Measurements from ENCODE around the gene PTPN14.
"Not testable (repeated sequence)": the region's sequence is repeated elsewhere in the genome, so short reads cannot be mapped to it uniquely, and the experiment has no call there.

The PTPN14 gene

GRCh38 chr1:214397497-214397896 is 153.9 kb downstream of the PTPN14 start:
- Histone ChIP-seq H3K36me3 (replicated peaks) (peaks cover 5% of the 10 kb centered on the region), H3K4me1 (no peaks in the 10 kb centered on the region), H3K27me3 (ENCODE audit: low read depth) (no peaks in the 10 kb centered on the region), H3K9me3 (no peaks in the 10 kb centered on the region), H3K4me3 (no peak overlapping the region)
- no peak for DNase-seq (ENCODE audit: low spot score in 2 of 2)
- in situ Hi-C loops (cut with MboI; ENCODE audit: low sequenced_read_pairs) = no loop called here

GRCh38 chr1:214396330-214396729 is 155.1 kb downstream of the PTPN14 start:
- H3K4me3 ChIP-seq = no peak overlapping the region
- in situ Hi-C loops (cut with MboI; ENCODE audit: low sequenced_read_pairs) = no loop called here
- peaks cover 5% of the 10 kb centered on the region for H3K36me3 ChIP-seq (replicated peaks)
- DNase-seq (ENCODE audit: low spot score in 2 of 2) = no peak
- no peaks in the 10 kb centered on the region for H3K9me3 ChIP-seq
- no peaks in the 10 kb centered on the region for H3K27me3 ChIP-seq (ENCODE audit: low read depth)
- H3K4me1 ChIP-seq = no peaks in the 10 kb centered on the region

GRCh38 chr1:214394569-214394968 is 156.8 kb downstream of the PTPN14 start:
- in situ Hi-C loops (cut with MboI; ENCODE audit: low sequenced_read_pairs); H3K4me3 ChIP-seq; H3K4me1 ChIP-seq; H3K36me3 ChIP-seq (replicated peaks); H3K9me3 ChIP-seq; DNase-seq (ENCODE audit: low spot score in 2 of 2); H3K27me3 ChIP-seq (ENCODE audit: low read depth): not testable (repeated sequence)

- in situ Hi-C loops (cut with MboI; ENCODE audit: low sequenced_read_pairs) = no loop called here
- Histone ChIP-seq H3K9me3 (no peaks in the 10 kb centered on the region), H3K36me3 (replicated peaks) (peaks cover 5% of the 10 kb centered on the region), H3K4me1 (no peaks in the 10 kb centered on the region), H3K4me3 (no peak overlapping the region), H3K27me3 (ENCODE audit: low read depth) (no peaks in the 10 kb centered on the region)
- DNase-seq (ENCODE audit: low spot score in 2 of 2) = no peak
Observed at GRCh38 chr1:214393086-214393485, 158.3 kb downstream of the PTPN14 start.

- no peak overlapping the region for H3K4me3 ChIP-seq
- H3K4me1 ChIP-seq = no peaks in the 10 kb centered on the region
- peaks cover 5% of the 10 kb centered on the region for H3K36me3 ChIP-seq (replicated peaks)
- DNase-seq (ENCODE audit: low spot score in 2 of 2) = no peak
- no peaks in the 10 kb centered on the region for H3K9me3 ChIP-seq
- in situ Hi-C loops (cut with MboI; ENCODE audit: low sequenced_read_pairs) = no loop called here
- no peaks in the 10 kb centered on the region for H3K27me3 ChIP-seq (ENCODE audit: low read depth)
Observed at GRCh38 chr1:214391873-214392645, 159.3 kb downstream of the PTPN14 start.

GRCh38 chr1:214389734-214390133 is 161.7 kb downstream of the PTPN14 start:
- Histone ChIP-seq H3K4me1 (no peaks in the 10 kb centered on the region), H3K4me3 (no peak overlapping the region), H3K36me3 (replicated peaks) (peaks cover 3% of the 10 kb centered on the region), H3K9me3 (no peaks in the 10 kb centered on the region), H3K27me3 (ENCODE audit: low read depth) (no peaks in the 10 kb centered on the region)
- DNase-seq (ENCODE audit: low spot score in 2 of 2) = no peak
- in situ Hi-C loops (cut with MboI; ENCODE audit: low sequenced_read_pairs) = no loop called here

- no peak overlapping the region for H3K4me3 ChIP-seq
- no peaks in the 10 kb centered on the region for H3K27me3 ChIP-seq (ENCODE audit: low read depth)
- no peak for DNase-seq (ENCODE audit: low spot score in 2 of 2)
- peaks cover 7% of the 10 kb centered on the region; the same call in 1 of the 2 replicates for H3K36me3 ChIP-seq (replicated peaks)
- no peaks in the 10 kb centered on the region for H3K4me1 ChIP-seq
- no peaks in the 10 kb centered on the region for H3K9me3 ChIP-seq
- in situ Hi-C loops (cut with MboI; ENCODE audit: low sequenced_read_pairs) = no loop called here
Observed at GRCh38 chr1:214386747-214387146, 164.7 kb downstream of the PTPN14 start.

GRCh38 chr1:214386333-214386732 is 165.1 kb downstream of the PTPN14 start:
- Histone ChIP-seq H3K4me1 (no peaks in the 10 kb centered on the region), H3K36me3 (replicated peaks) (peaks cover 7% of the 10 kb centered on the region; the same call in 1 of the 2 replicates), H3K9me3 (no peaks in the 10 kb centered on the region), H3K4me3 (no peak overlapping the region), H3K27me3 (ENCODE audit: low read depth) (no peaks in the 10 kb centered on the region)
- DNase-seq (ENCODE audit: low spot score in 2 of 2) = no peak
- in situ Hi-C loops (cut with MboI; ENCODE audit: low sequenced_read_pairs) = no loop called here

GRCh38 chr1:214385428-214385827 is 166.0 kb downstream of the PTPN14 start:
- Histone ChIP-seq H3K9me3 (no peaks in the 10 kb centered on the region), H3K4me3 (no peak overlapping the region), H3K36me3 (replicated peaks) (peaks cover 7% of the 10 kb centered on the region; the same call in 1 of the 2 replicates), H3K4me1 (no peaks in the 10 kb centered on the region), H3K27me3 (ENCODE audit: low read depth) (no peaks in the 10 kb centered on the region)
- DNase-seq (ENCODE audit: low spot score in 2 of 2) = no peak
- in situ Hi-C loops (cut with MboI; ENCODE audit: low sequenced_read_pairs) = no loop called here

- peaks cover 7% of the 10 kb centered on the region; the same call in 1 of the 2 replicates for H3K36me3 ChIP-seq (replicated peaks)
Observed at GRCh38 chr1:214384373-214385079, 166.9 kb downstream of the PTPN14 start.

GRCh38 chr1:214383381-214384372 is 167.7 kb downstream of the PTPN14 start:
- Histone ChIP-seq H3K4me1 (peaks cover 3% of the 10 kb centered on the region; the same call in 1 of the 2 replicates), H3K27me3 (ENCODE audit: low read depth) (no peaks in the 10 kb centered on the region), H3K36me3 (replicated peaks) (peaks cover 7% of the 10 kb centered on the region; the same call in 1 of the 2 replicates), H3K4me3 (no peak overlapping the region), H3K9me3 (no peaks in the 10 kb centered on the region)
- in situ Hi-C loops (cut with MboI; ENCODE audit: low sequenced_read_pairs) = no loop called here
- no peak for DNase-seq (ENCODE audit: low spot score in 2 of 2)

More at GRCh38 chr1:214384373-214385079, 166.9 kb downstream of the PTPN14 start:
- Histone ChIP-seq H3K4me3 (no peak overlapping the region), H3K27me3 (ENCODE audit: low read depth) (no peaks in the 10 kb centered on the region), H3K9me3 (no peaks in the 10 kb centered on the region), H3K4me1 (no peaks in the 10 kb centered on the region)
- no peak for DNase-seq (ENCODE audit: low spot score in 2 of 2)
- in situ Hi-C loops (cut with MboI; ENCODE audit: low sequenced_read_pairs) = no loop called here

GRCh38 chr1:214380986-214381695 is 170.3 kb downstream of the PTPN14 start:
- in situ Hi-C loops (cut with MboI; ENCODE audit: low sequenced_read_pairs) = no loop called here
- Histone ChIP-seq H3K9me3 (no peaks in the 10 kb centered on the region), H3K4me1 (peaks cover 14% of the 10 kb centered on the region), H3K36me3 (replicated peaks) (peaks cover 7% of the 10 kb centered on the region), H3K4me3 (no peak overlapping the region), H3K27me3 (ENCODE audit: low read depth) (no peaks in the 10 kb centered on the region)
- DNase-seq (ENCODE audit: low spot score in 2 of 2) = no peak

GRCh38 chr1:214380396-214380795 is 171.0 kb downstream of the PTPN14 start:
- Histone ChIP-seq H3K4me1 (peaks cover 14% of the 10 kb centered on the region), H3K36me3 (replicated peaks) (peaks cover 4% of the 10 kb centered on the region), H3K27me3 (ENCODE audit: low read depth) (no peaks in the 10 kb centered on the region), H3K9me3 (no peaks in the 10 kb centered on the region), H3K4me3 (no peak overlapping the region)
- in situ Hi-C loops (cut with MboI; ENCODE audit: low sequenced_read_pairs) = no loop called here
- DNase-seq (ENCODE audit: low spot score in 2 of 2) = peak; percentile 29 to 43

Measured in HAP-1 (cell line).